ENCODE data around the gene SMIM13.

The SMIM13 gene

GRCh38 chr6:11142296-11143027 is 48.8 kb downstream of the SMIM13 start:
- Histone ChIP-seq H3K27me3 (ENCODE audit: insufficient read depth, low read length) (no peaks in the 10 kb centered on the region), H3K9me3 (ENCODE audit: insufficient read depth, low read depth, low read length) (no peaks in the 10 kb centered on the region), H3K27ac (ENCODE audit: low read depth, low read length) (no peak overlapping the region), H3K36me3 (ENCODE audit: insufficient read depth, low read length) (no peaks in the 10 kb centered on the region), H3K4me1 (ENCODE audit: insufficient read depth, low read length) (peaks cover 4% of the 10 kb centered on the region), H3K4me3 (ENCODE audit: low read length) (no peak overlapping the region), H3K9ac (ENCODE audit: low read depth, low read length) (no peak overlapping the region)
- 97% methylated on average over 8 of the region's 8 CpGs for WGBS

- Histone ChIP-seq H3K9ac (ENCODE audit: low read depth, low read length) (no peak overlapping the region), H3K9me3 (ENCODE audit: insufficient read depth, low read depth, low read length) (no peaks in the 10 kb centered on the region), H3K4me1 (ENCODE audit: insufficient read depth, low read length) (peaks cover 4% of the 10 kb centered on the region; the same call in 1 of the 2 replicates), H3K27ac (ENCODE audit: low read depth, low read length) (no peak overlapping the region), H3K27me3 (ENCODE audit: insufficient read depth, low read length) (no peaks in the 10 kb centered on the region), H3K4me3 (ENCODE audit: low read length) (no peak overlapping the region), H3K36me3 (ENCODE audit: insufficient read depth, low read length) (no peaks in the 10 kb centered on the region)
- 92% methylated on average over 10 of the region's 10 CpGs for WGBS
These were observed 50.0 kb downstream of the SMIM13 start for GRCh38 chr6:11143394-11144371.

- no peak overlapping the region for H3K4me3 ChIP-seq (ENCODE audit: low read length)
- H3K9ac ChIP-seq (ENCODE audit: low read depth, low read length), result no peak overlapping the region
- WGBS, result 37% methylated on average over 6 of the region's 6 CpGs
- H3K27ac ChIP-seq (ENCODE audit: low read depth, low read length), result no peak overlapping the region
- no peaks in the 10 kb centered on the region for H3K9me3 ChIP-seq (ENCODE audit: insufficient read depth, low read depth, low read length)
- no peaks in the 10 kb centered on the region for H3K36me3 ChIP-seq (ENCODE audit: insufficient read depth, low read length)
- no peaks in the 10 kb centered on the region for H3K27me3 ChIP-seq (ENCODE audit: insufficient read depth, low read length)
- H3K4me1 ChIP-seq (ENCODE audit: insufficient read depth, low read length), result peaks cover 4% of the 10 kb centered on the region; the same call in 1 of the 2 replicates
These were observed 50.8 kb downstream of the SMIM13 start for GRCh38 chr6:11144393-11144851.

GRCh38 chr6:11146117-11146826 is 52.6 kb downstream of the SMIM13 start:
- Histone ChIP-seq H3K4me3 (ENCODE audit: low read length) (no peak overlapping the region), H3K27ac (ENCODE audit: low read depth, low read length) (no peak overlapping the region), H3K36me3 (ENCODE audit: insufficient read depth, low read length) (no peaks in the 10 kb centered on the region), H3K27me3 (ENCODE audit: insufficient read depth, low read length) (no peaks in the 10 kb centered on the region), H3K9me3 (ENCODE audit: insufficient read depth, low read depth, low read length) (no peaks in the 10 kb centered on the region), H3K9ac (ENCODE audit: low read depth, low read length) (no peak overlapping the region), H3K4me1 (ENCODE audit: insufficient read depth, low read length) (peaks cover 12% of the 10 kb centered on the region)
- WGBS, result 86% methylated on average over 4 of the region's 4 CpGs

- WGBS, result 94% methylated on average over 3 of the region's 3 CpGs
These were observed 55.9 kb downstream of the SMIM13 start for GRCh38 chr6:11149551-11149950.

GRCh38 chr6:11151488-11151887 is 57.9 kb downstream of the SMIM13 start:
- Histone ChIP-seq H3K4me1 (ENCODE audit: insufficient read depth, low read length) (peaks cover 21% of the 10 kb centered on the region), H3K36me3 (ENCODE audit: insufficient read depth, low read length) (no peaks in the 10 kb centered on the region), H3K4me3 (ENCODE audit: low read length) (no peak overlapping the region), H3K9ac (ENCODE audit: low read depth, low read length) (no peak overlapping the region), H3K9me3 (ENCODE audit: insufficient read depth, low read depth, low read length) (no peaks in the 10 kb centered on the region), H3K27me3 (ENCODE audit: insufficient read depth, low read length) (no peaks in the 10 kb centered on the region), H3K27ac (ENCODE audit: low read depth, low read length) (no peak overlapping the region)
- 95% methylated on average over 1 of the region's 1 CpG for WGBS

More at GRCh38 chr6:11149551-11149950, 55.9 kb downstream of the SMIM13 start:
- Histone ChIP-seq H3K4me1 (ENCODE audit: insufficient read depth, low read length) (peaks cover 23% of the 10 kb centered on the region), H3K9me3 (ENCODE audit: insufficient read depth, low read depth, low read length) (no peaks in the 10 kb centered on the region), H3K4me3 (ENCODE audit: low read length) (no peak overlapping the region), H3K27me3 (ENCODE audit: insufficient read depth, low read length) (no peaks in the 10 kb centered on the region), H3K36me3 (ENCODE audit: insufficient read depth, low read length) (no peaks in the 10 kb centered on the region), H3K9ac (ENCODE audit: low read depth, low read length) (no peak overlapping the region), H3K27ac (ENCODE audit: low read depth, low read length) (no peak overlapping the region)

GRCh38 chr6:11152581-11152980 is 58.9 kb downstream of the SMIM13 start:
- H3K36me3 ChIP-seq (ENCODE audit: insufficient read depth, low read length), result no peaks in the 10 kb centered on the region
- no peak overlapping the region for H3K4me3 ChIP-seq (ENCODE audit: low read length)
- no peak overlapping the region for H3K9ac ChIP-seq (ENCODE audit: low read depth, low read length)
- H3K27me3 ChIP-seq (ENCODE audit: insufficient read depth, low read length), result no peaks in the 10 kb centered on the region
- peaks cover 21% of the 10 kb centered on the region for H3K4me1 ChIP-seq (ENCODE audit: insufficient read depth, low read length)
- H3K9me3 ChIP-seq (ENCODE audit: insufficient read depth, low read depth, low read length), result no peaks in the 10 kb centered on the region
- no peak overlapping the region for H3K27ac ChIP-seq (ENCODE audit: low read depth, low read length)

- 95% methylated on average over 6 of the region's 6 CpGs for WGBS
- H3K27ac ChIP-seq (ENCODE audit: low read depth, low read length), result no peak overlapping the region
These were observed 59.8 kb downstream of the SMIM13 start for GRCh38 chr6:11153447-11153846.

GRCh38 chr6:11155589-11155988 is 62.0 kb downstream of the SMIM13 start:
- no peak overlapping the region for H3K27ac ChIP-seq (ENCODE audit: low read depth, low read length)
- no peak overlapping the region for H3K4me3 ChIP-seq (ENCODE audit: low read length)
- no peaks in the 10 kb centered on the region for H3K9me3 ChIP-seq (ENCODE audit: insufficient read depth, low read depth, low read length)
- H3K4me1 ChIP-seq (ENCODE audit: insufficient read depth, low read length), result peaks cover 20% of the 10 kb centered on the region
- H3K36me3 ChIP-seq (ENCODE audit: insufficient read depth, low read length), result no peaks in the 10 kb centered on the region
- no peak overlapping the region for H3K9ac ChIP-seq (ENCODE audit: low read depth, low read length)
- H3K27me3 ChIP-seq (ENCODE audit: insufficient read depth, low read length), result no peaks in the 10 kb centered on the region

More at GRCh38 chr6:11153447-11153846, 59.8 kb downstream of the SMIM13 start:
- Histone ChIP-seq H3K36me3 (ENCODE audit: insufficient read depth, low read length) (no peaks in the 10 kb centered on the region), H3K4me1 (ENCODE audit: insufficient read depth, low read length) (peaks cover 21% of the 10 kb centered on the region), H3K27me3 (ENCODE audit: insufficient read depth, low read length) (no peaks in the 10 kb centered on the region), H3K4me3 (ENCODE audit: low read length) (no peak overlapping the region), H3K9ac (ENCODE audit: low read depth, low read length) (no peak overlapping the region), H3K9me3 (ENCODE audit: insufficient read depth, low read depth, low read length) (no peaks in the 10 kb centered on the region)

- H3K27ac ChIP-seq (ENCODE audit: low read depth, low read length), result no peak overlapping the region
- H3K27me3 ChIP-seq (ENCODE audit: insufficient read depth, low read length), result no peaks in the 10 kb centered on the region
- peaks cover 15% of the 10 kb centered on the region; the same call in 1 of the 2 replicates for H3K4me1 ChIP-seq (ENCODE audit: insufficient read depth, low read length)
- no peak overlapping the region for H3K4me3 ChIP-seq (ENCODE audit: low read length)
- H3K9ac ChIP-seq (ENCODE audit: low read depth, low read length), result no peak overlapping the region
- 82% methylated on average over 1 of the region's 1 CpG for WGBS
- H3K36me3 ChIP-seq (ENCODE audit: insufficient read depth, low read length), result no peaks in the 10 kb centered on the region
- H3K9me3 ChIP-seq (ENCODE audit: insufficient read depth, low read depth, low read length), result no peaks in the 10 kb centered on the region
These were observed 66.6 kb downstream of the SMIM13 start for GRCh38 chr6:11160199-11160598.
